Stimulated activated CD4-positive, alpha-beta T cell treated with anti-CD3 and anti-CD28 coated beads, TNF-alpha, amount 100 ng/mL, for 48 hours (primary cell): ENCODE data around the gene AAGAB.

Experiments used
- DNase-seq, 3 donors: peaks; one replicate each; pipeline ENCODE4 v3.0.0-alpha.2; 2020; ENCODE audit warnings: low read depth in 3 of 3

Gene AAGAB

DNA sequence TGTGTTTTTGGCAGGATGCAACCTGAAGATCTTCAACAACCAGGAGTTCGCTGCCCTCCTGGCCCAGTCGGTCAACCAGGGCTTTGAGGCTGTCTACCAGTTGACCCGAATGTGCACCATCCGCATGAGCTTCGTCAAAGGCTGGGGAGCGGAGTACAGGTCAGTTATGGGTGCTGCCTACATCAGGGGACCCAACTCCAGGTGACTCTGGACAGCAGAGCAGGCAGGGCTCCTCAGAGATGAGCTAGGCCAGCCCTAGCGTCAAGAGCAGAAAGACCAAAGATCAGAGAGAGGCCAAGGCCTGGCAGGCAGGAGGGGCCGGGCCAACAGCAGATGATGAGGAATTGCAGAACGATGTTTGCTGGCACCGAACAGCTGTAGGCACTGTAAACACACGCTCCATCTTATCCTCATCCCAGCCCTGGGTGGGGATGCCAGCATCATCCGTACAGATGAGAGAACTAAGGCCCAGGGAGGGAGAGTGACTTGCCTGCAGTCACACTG, 67.1 kb downstream of the AAGAB start:
- DNase-seq = no peak

- DNase-seq = no peak
Measured at GRCh38 chr15:67186688-67187087, 67.8 kb downstream of the AAGAB start.

DNA sequence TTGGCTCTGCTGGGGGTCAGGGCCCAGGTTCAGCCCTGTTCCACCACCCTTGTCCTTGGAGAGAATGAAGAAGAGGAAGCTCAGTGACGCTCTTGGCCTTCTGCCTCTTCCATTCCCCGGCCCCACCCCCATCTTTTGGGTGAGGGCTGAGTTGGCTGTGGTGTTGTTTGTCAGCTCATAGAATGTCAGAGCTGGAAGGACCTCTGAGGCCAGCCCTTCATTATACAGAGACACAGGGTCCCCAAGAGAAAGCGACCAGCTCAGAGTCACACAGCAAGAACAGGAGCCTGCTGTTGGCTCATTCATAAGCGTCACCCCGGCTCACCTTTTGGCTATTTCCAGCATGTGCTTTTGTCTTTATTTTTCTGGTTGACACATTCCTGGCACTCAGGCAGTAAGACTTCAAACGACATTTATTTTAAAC, 68.2 kb downstream of the AAGAB start:
- DNase-seq = no peak

- no peak for DNase-seq
Measured at GRCh38 chr15:67185621-67186225, 68.7 kb downstream of the AAGAB start.

- DNase-seq = no peak
Measured at GRCh38 chr15:67185051-67185450, 69.4 kb downstream of the AAGAB start.

- no peak for DNase-seq
Measured at GRCh38 chr15:67184208-67184925, 70.1 kb downstream of the AAGAB start.

DNA sequence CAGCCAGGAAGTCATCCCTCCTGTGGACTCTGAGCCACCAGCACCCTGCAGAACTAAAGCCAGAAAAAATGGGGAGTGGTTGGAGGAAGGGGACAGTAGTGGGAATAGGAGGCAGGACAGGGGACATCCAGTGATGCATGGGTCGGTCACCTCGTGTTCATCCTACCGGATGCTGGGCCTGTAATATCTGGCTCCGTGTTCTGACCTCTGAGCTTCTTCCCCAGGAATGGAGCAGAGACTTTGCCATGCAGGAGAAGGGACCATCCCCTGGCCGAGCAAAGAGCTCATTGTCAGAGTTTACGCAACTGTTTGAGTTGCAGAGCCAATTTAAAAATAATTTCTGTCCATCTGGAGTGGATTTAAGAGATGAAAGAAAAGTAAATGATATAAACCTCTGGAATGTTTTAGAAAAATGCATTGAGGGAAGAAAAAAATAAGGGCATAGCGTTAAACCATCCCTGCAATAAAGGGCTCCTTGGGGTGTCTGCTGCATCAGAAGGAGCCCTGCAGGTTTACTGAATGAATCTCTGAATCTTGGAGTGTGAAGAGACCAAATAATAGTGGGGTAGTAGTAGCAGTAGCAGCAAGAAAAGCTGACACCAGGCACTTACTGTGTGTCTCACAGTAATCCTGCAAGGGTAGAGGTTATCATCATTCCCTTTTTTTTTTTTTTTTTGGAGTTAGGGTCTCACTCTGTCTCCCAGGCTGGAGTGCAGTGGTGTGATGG, 70.9 kb downstream of the AAGAB start:
- DNase-seq = no peak

DNA sequence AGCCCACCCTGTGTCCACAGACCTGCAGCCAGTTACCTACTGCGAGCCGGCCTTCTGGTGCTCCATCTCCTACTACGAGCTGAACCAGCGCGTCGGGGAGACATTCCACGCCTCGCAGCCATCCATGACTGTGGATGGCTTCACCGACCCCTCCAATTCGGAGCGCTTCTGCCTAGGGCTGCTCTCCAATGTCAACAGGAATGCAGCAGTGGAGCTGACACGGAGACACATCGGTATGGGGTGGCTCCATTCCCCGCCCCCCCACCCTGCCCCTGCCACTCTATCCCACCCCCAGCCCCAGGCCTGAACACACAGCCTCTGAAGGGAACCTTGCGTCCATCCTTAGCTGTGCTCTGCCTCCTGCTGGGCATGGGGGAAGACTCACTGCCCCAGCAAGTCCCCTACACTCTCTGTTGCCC, 73.2 kb downstream of the AAGAB start:
- no peak for DNase-seq

DNA sequence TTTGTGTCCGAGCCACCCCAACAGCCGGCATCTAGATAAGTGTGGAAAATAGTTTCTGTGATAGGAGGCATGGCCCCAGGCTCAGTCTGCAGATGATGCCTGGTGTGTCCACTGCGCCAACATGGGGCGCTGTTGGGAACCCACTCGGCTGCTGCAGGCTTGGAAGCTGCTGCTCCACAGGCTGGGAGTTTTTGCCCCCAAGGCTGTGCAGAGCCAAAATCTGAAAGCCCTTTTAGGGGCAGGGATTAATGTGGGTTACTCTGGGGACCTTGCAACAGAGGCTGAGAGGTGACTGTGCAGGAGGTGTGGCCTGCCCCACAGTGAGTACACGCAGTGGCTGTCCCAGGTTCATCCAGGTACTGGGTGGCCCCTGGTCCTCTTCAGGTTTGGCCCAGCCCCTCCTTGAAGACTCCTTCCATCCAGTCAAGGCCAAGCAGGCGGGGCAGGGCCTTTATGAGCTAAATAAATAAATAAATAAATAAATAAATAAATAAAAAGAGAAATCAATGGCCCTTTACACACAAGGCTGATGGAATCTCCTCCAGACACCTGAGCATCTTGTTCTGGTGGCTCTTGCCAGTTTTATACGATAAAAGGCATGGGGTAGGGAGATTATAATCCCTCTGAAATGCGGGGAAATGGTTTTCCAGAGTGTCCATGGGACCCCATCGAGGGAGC, 73.8 kb downstream of the AAGAB start:
- no peak for DNase-seq

- no peak for DNase-seq
Measured at GRCh38 chr15:67180035-67180434, 74.4 kb downstream of the AAGAB start.

DNA sequence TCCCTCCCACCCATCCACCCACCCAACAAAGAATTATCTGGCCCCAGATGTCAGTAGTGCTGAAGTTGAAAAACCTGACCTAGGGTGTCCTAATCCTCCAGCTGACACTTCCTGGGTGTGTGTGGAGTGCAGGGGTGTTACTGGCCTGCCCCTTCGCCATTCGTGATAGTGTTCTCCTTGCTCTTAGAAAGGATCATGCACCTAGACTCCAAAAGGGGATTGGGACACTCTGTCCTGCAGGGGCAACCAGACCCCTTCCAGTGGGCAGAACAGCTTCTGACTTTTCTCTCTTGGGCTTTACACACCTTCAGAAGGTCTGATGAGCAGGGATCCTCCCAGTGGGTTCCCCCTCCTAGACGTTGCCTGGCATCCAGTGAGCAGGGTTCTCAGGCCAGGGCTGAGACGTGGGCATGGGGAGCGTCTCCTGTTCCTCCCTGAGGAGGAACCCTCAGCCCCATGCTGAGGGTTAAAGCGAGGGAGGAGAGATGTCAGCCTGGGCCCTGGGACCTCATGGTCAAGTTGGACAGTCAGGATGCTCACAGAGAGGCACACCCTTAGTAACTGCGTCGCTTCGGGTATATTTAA, 75.0 kb downstream of the AAGAB start:
- no peak for DNase-seq

- DNase-seq = no peak
Measured at GRCh38 chr15:67178569-67179210, 75.8 kb downstream of the AAGAB start.

DNA sequence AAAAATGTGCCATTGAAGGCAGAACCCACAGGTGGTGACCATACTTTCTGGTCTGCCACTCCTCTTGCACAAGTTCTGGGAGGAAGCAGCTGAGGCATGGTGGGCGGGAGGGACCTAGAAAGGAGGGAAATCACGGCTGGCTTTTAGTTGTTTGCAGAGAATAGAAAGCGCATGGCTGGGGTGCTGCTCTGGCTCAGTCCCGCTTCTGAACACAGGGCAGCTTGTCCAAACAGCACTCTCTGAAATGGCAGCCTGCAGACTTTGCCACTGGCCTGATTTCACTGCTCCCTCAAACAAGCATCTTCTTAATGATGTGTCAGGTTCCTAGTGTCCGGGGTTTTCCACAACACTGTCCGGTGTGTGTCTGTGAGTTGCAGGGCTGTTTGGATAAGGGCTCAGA, 76.7 kb downstream of the AAGAB start:
- DNase-seq = no peak

DNA sequence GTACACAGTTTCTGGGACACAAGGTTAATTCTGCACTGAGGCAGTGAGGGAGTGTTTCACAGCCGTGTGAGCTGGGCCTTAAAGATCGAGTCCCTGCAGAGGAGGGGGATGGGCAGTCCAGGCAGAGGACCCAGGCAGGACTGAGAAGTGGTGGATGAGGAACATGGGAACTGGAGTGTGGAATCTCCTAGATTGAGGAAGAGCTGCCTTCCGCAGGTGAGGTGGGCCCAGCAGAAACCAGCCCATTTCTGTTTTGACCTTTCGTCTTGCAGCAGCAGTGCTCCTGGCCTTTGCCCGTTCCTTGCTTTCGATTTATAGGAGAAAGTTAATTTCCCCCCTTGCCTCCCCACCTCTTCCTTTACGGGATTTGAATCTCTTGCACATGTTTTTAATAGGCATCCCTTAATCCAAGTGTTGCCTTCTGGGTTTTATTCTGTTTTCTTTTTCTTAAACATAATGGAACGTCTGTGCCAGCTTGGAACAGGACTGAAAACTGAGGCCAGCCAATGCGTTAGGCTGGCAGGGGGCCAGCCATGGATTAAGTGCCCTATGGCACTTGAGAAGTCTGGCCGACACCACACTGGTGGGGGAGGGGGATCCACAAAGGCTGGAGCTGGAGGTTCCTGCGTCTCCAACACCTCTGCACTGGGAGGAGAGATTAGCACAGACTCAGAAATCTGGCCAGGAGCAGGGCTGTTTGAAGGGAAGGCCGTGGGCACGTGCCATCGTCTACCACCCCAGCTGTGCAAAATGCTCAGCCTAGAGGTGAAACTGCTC, 78.1 kb downstream of the AAGAB start:
- no peak for DNase-seq

DNA sequence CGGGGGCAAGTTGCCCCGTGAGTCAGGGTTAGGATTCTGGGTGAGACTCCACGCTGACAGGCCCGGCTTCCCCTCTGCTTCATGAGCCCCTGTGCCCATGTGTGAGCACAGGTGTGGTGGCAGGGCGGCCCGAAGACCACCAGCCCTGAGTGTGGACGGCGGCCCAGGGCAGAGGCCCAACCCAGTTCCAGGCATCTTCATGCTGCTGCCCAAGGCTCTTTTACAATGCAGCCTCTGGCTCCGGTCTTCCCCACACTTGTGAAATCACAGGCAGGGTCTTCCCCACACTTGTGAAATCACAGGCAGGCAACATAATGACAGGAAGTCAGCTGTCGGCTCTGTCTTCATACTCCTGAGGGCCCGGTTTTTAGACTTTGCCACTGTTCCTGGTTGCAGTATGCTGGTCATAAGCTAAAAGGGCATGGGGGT, 78.8 kb downstream of the AAGAB start:
- no peak for DNase-seq

- peak in 2 of 3 donors; percentile 20 to 24 for DNase-seq
Measured at GRCh38 chr15:67174864-67175573, 79.4 kb downstream of the AAGAB start.

DNA sequence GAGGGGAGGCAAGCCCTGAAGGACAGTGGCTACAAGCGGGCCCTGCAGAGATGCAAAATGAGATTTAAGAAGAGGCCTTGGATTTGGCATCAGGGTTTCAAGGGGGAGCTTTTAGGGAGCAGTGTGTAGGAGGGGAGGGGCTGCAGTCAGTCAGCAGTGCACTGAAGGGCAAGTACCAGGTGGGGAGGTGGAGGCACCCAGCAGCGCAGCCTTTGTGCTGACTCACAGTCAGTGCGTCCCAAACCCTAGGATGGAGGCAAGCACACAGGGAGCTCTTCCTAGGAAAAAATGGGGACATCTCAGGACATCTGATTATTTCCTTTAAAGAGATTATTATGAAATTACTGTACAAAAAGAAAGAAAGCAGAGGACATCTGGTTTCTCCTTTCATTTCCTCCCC, 80.0 kb downstream of the AAGAB start:
- no peak for DNase-seq

- DNase-seq = no peak
Measured at GRCh38 chr15:67173786-67174185, 80.7 kb downstream of the AAGAB start.

DNA sequence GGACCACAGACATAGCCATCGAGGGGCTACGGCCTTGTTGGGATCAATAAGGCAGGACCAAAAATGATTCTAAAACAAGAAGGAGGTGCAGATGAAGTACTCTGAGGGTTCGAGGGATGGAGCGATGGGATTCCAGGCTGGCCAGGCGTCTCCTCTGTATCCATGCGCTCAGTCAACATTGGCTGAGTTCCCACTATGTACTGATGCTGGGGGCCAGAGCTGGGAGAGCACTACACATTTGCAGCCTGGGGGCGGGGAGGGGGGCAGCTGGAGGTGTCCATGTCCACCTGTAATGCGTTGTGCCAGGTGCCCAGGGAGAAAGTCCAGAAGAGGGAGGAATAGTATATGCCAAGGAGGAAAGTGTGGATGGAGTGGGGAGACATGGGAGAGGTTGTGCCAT, 81.5 kb downstream of the AAGAB start:
- no peak for DNase-seq

GRCh38 chr15:67172172-67172571, 82.3 kb downstream of the AAGAB start:
- peak in 2 of 3 donors; percentile 20 to 42 for DNase-seq
